ENCODE results near the gene MT1E.

Gene MT1E

GRCh38 chr16:56630134-56630533 lies 4.6 kb downstream of the MT1E start:
- no peak for TF ChIP-seq CTCF (IDR thresholded peaks at IDR 0.05; ENCODE audit: extremely low read depth, missing control alignments)
- DNase-seq (ENCODE audit: low spot score): peak; percentile 84

DNA sequence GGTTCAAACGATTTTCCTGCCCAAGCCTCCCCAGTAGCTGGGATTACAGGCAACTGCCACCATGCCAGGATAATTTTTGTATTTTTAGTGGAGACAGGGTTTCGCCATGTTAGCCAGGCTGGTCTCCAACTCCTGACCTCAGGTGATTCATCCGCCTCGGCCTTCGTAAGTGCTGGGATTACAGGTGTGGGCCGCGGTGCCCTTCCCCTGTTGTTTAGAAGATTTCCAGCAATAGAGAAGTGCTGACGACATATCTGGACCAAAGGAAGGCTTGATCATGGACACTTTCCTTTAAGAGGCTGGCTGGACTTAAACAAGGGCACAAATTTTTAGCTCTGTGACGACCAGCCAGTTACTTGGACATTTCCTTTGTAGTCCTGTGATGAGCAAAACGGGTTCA lies 5.6 kb downstream of the MT1E start:
- no peak for TF ChIP-seq CTCF (IDR thresholded peaks at IDR 0.05; ENCODE audit: extremely low read depth, missing control alignments)

DNA sequence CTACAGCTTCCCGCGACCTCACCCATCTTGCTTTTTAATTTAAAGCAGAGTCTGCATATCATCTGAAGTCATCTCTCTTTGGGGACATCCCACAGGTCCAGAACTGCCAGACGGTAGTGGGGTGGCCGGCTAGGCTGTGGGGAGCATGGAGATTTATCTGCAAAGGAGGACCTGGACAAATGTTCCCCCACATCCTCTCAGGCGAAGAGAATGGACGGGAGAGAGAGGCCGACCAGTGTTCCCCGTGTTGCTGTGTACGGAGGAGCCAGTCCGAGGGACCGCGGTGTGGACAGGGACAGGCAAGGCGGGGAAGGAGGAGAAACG lies 6.2 kb downstream of the MT1E start:
- TF ChIP-seq CTCF (IDR thresholded peaks at IDR 0.05; ENCODE audit: extremely low read depth, missing control alignments): no peak

More for the DNA sequence above, 5.6 kb downstream of the MT1E start:
- no peak for DNase-seq (ENCODE audit: low spot score)

DNA sequence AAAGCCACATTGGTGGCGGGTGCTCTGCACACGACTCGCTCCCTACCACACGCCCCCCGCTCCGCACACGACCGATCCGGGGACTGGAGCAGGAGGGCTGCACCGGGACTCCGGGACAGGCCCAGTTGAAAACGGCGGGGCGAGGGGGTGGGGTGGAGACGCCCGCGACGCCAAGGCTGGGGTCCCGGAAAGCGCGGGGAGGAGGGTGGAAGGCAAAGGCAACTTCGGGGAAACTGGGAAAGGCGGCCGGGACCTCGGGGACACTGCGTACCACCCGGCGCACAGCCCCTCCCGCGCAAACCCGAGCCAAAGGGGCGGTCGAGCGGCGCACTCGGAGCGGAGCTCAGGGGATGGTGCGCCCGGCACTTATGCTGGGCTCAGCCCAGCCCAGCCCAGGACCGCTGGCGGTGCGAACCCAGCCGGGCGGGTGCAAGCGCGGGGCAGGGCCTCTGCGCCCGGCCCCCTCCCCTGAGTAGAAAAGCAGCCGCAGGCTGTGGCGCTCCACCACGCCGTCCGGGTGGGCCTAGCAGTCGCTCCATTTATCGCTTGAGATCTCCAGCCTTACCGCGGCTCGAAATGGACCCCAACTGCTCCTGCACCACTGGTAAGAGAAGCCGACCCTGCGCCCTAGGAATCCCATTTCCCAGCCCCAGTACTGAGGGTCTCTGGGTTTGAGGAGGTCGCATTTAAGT lies 6.7 kb downstream of the MT1E start, which contains the start of gene MT1M:
Gene MT1M, plus strand, starts transcription at position 504 of the 692 bp plus-strand sequence. Its CDS starts 73 bp downstream, at position 577.
- no peak for DNase-seq (ENCODE audit: low spot score)
- TF ChIP-seq CTCF (IDR thresholded peaks at IDR 0.05; ENCODE audit: extremely low read depth, missing control alignments): no peak

More for the DNA sequence above, 6.2 kb downstream of the MT1E start:
- no peak for DNase-seq (ENCODE audit: low spot score)

DNA sequence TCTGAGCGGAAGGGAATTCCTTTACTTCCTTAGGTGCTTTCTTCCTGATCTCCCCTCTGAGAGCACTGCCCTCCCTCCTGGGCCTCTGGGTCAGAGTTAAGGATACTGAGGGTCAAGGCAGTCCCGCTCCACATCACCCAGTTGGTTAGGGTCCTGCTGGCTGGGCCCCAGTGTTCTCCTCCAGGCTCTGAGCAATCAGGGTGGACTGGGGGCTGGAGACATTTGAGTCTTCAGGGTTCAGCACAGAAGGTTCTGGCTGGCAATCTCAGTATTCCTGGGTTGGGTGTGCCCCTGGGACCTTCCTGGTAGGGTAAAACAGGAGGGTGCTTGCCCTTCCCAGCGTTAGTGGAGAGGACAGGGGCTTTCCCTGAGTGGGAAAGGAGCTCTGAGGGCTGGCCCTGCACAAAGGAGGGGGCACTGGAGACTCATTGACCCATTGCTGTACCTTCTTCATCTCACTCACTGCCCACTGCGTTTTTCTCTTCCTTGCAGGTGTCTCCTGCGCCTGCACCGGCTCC lies 7.3 kb downstream of the MT1E start:
- TF ChIP-seq CTCF (IDR thresholded peaks at IDR 0.05; ENCODE audit: extremely low read depth, missing control alignments): no peak

DNA sequence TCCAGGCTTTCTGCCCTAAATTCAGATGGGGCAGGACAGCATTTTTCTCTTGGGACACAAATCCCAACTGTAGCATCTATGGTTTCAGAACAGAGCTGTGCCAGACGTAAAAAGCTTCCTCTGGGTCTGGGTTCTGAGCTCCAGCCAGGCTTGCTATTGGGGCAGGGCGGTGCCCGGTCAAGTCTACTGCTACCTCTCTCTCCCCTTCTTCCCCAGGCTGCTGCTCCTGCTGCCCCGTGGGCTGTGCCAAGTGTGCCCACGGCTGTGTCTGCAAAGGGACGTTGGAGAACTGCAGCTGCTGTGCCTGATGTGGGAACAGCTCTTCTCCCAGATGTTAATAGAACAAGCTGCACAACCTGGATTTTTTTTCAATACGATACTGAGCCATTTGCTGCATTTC lies 8.0 kb downstream of the MT1E start:
- no peak for TF ChIP-seq CTCF (IDR thresholded peaks at IDR 0.05; ENCODE audit: extremely low read depth, missing control alignments)
- DNase-seq (ENCODE audit: low spot score): no peak

More for the DNA sequence above, 7.3 kb downstream of the MT1E start:
- DNase-seq (ENCODE audit: low spot score): no peak

DNA sequence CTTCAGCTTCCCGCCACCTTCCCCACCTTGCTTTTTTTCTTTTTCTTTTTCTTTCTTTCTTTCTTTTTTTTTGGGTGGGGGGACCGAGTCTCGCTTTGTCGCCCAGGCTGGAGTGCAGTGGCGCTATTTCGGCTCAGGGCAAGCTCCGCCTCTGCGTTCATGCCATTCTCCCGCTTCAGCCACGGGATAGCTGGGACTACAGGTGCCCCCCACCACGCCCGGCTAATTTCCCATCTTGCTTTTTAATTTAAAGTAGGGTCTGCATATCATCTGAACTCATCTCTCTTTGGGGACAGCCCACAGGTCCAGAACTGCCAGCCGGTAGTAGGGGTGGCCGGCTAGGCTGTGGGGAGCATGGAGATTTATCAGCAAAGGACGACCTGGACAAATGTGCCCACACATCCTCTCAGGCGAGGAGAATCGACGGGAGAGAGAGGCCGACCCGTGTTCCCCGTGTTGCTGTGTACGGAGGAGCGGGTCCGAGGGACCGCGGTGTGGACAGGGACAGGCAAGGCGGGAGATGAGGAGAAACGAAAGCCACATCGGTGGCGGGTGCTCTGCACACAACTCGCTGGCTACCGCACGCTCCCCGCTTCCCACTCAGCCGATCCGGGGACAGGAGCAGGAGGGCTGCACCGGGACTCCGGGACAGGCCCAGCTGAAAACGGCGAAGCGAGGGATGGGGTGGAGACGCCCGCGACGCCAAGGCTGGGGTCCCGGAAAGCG lies 9.3 kb downstream of the MT1E start:
- no peak for DNase-seq (ENCODE audit: low spot score)
- TF ChIP-seq CTCF (IDR thresholded peaks at IDR 0.05; ENCODE audit: extremely low read depth, missing control alignments): no peak

All from GM20000 (cell line).